ENCODE results near the gene ZNF646. TPM values are rescaled to one million over a fixed set of nuclear protein-coding genes. Genes with fewer than 3 reads are reported as not detected.

ZNF646 gene, protein sequence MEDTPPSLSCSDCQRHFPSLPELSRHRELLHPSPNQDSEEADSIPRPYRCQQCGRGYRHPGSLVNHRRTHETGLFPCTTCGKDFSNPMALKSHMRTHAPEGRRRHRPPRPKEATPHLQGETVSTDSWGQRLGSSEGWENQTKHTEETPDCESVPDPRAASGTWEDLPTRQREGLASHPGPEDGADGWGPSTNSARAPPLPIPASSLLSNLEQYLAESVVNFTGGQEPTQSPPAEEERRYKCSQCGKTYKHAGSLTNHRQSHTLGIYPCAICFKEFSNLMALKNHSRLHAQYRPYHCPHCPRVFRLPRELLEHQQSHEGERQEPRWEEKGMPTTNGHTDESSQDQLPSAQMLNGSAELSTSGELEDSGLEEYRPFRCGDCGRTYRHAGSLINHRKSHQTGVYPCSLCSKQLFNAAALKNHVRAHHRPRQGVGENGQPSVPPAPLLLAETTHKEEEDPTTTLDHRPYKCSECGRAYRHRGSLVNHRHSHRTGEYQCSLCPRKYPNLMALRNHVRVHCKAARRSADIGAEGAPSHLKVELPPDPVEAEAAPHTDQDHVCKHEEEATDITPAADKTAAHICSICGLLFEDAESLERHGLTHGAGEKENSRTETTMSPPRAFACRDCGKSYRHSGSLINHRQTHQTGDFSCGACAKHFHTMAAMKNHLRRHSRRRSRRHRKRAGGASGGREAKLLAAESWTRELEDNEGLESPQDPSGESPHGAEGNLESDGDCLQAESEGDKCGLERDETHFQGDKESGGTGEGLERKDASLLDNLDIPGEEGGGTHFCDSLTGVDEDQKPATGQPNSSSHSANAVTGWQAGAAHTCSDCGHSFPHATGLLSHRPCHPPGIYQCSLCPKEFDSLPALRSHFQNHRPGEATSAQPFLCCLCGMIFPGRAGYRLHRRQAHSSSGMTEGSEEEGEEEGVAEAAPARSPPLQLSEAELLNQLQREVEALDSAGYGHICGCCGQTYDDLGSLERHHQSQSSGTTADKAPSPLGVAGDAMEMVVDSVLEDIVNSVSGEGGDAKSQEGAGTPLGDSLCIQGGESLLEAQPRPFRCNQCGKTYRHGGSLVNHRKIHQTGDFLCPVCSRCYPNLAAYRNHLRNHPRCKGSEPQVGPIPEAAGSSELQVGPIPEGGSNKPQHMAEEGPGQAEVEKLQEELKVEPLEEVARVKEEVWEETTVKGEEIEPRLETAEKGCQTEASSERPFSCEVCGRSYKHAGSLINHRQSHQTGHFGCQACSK (N-terminal part only)
- total RNA-seq = 10 to 100 TPM; 23.0 to 24.1 TPM

DNA sequence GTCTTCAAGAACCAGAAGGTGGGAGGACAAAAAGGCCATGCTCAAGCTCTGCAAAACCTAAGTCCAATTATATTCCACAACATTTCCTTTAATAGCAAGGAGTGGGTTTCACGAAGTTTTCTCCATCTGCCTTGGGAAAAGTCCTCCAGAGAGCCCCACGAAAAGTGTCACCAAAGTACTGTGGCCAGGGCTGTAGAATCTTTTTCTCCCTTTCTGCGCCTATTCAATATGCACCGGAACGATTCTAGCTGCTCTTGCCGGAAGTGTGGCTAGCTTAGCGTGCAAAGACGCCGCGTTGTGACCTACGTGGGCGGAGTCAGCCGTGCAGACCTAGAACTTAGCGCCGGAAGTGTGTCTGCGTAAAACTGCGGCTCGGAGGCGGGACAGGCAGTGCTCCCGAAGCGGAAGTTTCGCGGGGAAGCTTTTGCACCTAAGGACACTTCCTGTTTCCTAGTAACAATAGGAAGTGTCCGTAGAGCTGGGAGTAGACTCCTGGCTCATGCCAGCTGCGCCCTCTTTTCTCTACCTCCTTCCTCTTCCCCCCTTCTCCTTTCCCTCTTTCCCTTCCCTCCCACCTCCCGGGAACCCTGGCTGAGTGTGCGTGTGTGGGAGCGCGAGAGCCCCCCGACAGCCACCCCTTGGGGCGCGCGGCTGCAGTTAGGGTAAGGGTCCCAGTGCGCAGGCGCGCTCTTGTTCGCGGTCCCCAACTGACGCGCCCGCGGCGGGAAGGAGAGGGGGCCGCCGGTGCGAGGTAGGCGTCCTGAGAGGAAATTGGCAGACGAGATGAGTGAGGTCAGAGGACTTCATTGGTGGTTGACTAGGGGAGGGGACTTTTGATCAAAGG, at the start of gene ZNF646, which contains the start of gene ZNF668:
Gene ZNF646, plus strand, starts transcription at position 453 of the 844 bp plus-strand sequence. CDS start 1,903 bp downstream, outside the sequence.
Gene ZNF668, minus strand, starts transcription at position 271 of the 844 bp plus-strand sequence. CDS start 9,781 bp downstream, outside the sequence.
- H3K4me1 Mint-ChIP-seq (ENCODE audit: low read depth) = peaks cover 40% of the 10 kb centered on the region
- peak within 1 kb of the TSS; percentile 93 for H3K27ac Mint-ChIP-seq
- no peaks in the 10 kb centered on the region for H3K9me3 Mint-ChIP-seq
- H3K4me3 Mint-ChIP-seq = peak within 1 kb of the TSS; percentile 90 to 100
- no peaks in the 10 kb centered on the region for H3K27me3 Mint-ChIP-seq (ENCODE audit: low read depth)
- peaks cover 2 to 8% of the 10 kb centered on the region in 2 donors for H3K36me3 Mint-ChIP-seq (ENCODE audit: insufficient read depth in 2 of 2)
- DNase-seq (peak; percentile 97 to 99), ATAC-seq (replicated peaks in 1 of 2) (peak; percentile 82 to 83)

DNA sequence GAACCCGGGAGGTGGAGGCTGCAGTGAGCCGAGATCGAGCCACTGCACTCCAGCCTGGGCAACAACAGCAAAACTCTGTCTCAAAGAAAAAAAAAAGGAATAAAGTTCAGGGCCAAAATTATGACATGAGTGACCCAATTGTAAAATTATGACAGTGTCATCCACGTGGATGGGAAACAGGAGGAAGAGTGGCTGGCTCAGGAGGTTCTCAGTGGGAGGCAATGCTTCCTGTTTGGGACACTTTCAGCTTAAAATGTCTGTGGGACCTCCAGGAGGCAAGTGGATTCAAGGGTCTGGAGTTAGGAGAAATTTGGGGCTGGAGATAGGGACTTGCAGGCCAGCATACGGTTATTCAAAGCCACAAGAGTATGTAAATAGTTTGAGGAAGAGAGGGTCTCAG, 48.9 kb upstream of the ZNF646 start:
- Mint-ChIP-seq H3K4me3 (no peak overlapping the region), H3K9me3 (no peaks in the 10 kb centered on the region), H3K27me3 (ENCODE audit: low read depth) (no peaks in the 10 kb centered on the region), H3K4me1 (ENCODE audit: low read depth) (no peaks in the 10 kb centered on the region), H3K27ac (no peak overlapping the region), H3K36me3 (ENCODE audit: insufficient read depth in 2 of 2) (no peaks in the 10 kb centered on the region)
- ATAC-seq (replicated peaks in 1 of 2) = no peak
- DNase-seq = no peak

DNA sequence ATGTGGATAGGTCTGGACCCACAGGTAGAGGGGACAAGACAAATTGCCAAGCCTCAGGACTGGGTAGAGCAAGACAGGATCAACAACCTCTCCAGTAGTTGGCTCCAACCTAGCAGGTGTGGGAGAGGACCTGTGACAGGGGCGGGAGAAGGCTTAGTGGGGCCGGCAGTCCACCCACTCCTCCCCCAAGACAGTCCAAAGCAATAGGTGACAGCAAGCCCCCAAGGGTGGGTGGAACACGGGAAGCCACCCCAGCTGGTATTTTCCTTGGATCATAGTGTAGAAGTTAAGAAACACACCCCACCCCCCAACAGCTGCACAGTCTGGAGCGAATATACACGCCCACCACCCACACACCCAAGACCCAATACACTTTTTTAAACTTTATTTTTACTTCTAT, 45.0 kb upstream of the ZNF646 start:
- ATAC-seq (replicated peaks in 1 of 2) (no peak), DNase-seq (no peak)
- Mint-ChIP-seq H3K27me3 (ENCODE audit: low read depth) (no peaks in the 10 kb centered on the region), H3K27ac (no peak overlapping the region), H3K9me3 (no peaks in the 10 kb centered on the region), H3K36me3 (ENCODE audit: insufficient read depth in 2 of 2) (peaks cover 2 to 3% of the 10 kb centered on the region in 2 donors), H3K4me1 (ENCODE audit: low read depth) (peaks cover 21% of the 10 kb centered on the region), H3K4me3 (no peak overlapping the region)

DNA sequence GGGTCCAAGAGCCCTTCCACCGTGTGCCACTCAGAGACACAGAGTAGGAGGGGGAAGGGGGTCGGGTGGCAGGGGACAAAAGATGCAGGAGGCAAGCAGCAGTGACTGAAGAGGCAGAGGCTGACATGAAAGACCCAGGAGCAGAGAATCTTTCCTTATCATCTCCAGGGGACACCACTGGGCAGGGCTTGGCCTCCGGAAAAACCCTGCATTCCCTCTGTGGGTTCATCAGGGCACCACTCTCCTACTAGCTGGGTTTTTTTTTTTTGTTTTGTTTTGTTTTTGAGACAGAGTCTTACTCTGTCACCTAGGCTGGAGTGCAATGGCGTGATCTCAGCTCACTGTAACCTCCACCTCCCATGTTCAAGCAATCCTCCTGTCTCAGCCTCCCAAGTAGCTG, 42.9 kb upstream of the ZNF646 start:
- H3K4me1 Mint-ChIP-seq (ENCODE audit: low read depth) = peaks cover 31% of the 10 kb centered on the region
- DNase-seq (no peak), ATAC-seq (replicated peaks in 1 of 2) (no peak)
- no peaks in the 10 kb centered on the region for H3K9me3 Mint-ChIP-seq
- peaks cover 3 to 8% of the 10 kb centered on the region in 2 donors for H3K36me3 Mint-ChIP-seq (ENCODE audit: insufficient read depth in 2 of 2)
- H3K27me3 Mint-ChIP-seq (ENCODE audit: low read depth) = no peaks in the 10 kb centered on the region
- no peak overlapping the region for H3K4me3 Mint-ChIP-seq
- no peak overlapping the region for H3K27ac Mint-ChIP-seq

DNA sequence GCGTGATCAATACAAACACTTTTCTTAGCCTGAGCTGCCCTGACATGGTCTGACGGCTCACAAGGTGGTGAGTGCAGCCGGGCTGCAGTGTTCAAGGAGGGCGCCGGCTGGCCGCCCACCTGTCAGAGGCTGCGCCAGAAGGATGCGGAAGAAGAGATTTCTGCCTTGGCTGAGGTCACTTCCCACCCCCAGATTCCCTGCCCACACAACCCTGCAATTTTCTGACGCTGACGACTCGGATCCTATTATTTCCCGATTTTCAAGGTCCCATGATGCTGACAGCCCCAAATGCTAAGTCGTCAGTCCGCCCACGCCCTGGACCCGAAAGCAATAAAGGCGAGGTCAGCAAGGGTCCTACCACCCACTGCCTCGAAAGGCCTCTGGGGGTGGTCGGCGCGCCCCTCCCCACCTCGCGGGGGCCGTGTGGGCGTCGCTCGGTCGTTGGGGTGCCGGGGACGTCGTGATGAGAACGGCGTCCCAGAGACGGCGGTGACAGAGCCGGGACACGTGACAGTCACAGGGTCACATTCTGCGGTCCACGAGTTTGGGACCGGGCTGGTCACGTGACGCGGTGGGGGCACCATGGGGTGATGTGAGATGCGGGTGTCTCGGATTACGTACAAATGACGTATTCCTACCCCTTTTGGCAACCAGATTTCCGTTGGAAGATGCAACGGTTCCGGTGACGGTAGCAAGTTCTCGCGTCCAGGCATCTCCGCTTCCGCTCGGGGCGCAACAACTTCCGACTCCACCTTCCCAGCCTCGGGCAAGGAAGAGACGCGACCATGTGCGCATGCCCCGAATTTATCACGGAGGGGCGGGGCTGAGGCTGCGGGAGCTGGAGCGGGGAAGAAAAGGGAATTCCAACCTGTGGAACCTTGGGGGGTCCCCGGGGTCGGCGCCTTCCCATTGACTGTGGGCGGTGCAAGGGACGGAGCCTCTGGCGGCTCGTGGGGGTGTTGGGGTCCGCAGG, 41.2 kb upstream of the ZNF646 start, which contains the start of gene STX4:
Gene STX4, plus strand, starts transcription at position 823 of the 973 bp plus-strand sequence. CDS start 248 bp downstream, outside the sequence.
- DNase-seq (peak; percentile 96 to 97), ATAC-seq (replicated peaks in 1 of 2) (peak; percentile 86 to 88)
- H3K27ac Mint-ChIP-seq = peak within 1 kb of the TSS; percentile 77
- H3K36me3 Mint-ChIP-seq (ENCODE audit: insufficient read depth in 2 of 2) = peaks cover 3 to 12% of the 10 kb centered on the region in 2 donors
- H3K4me1 Mint-ChIP-seq (ENCODE audit: low read depth) = peaks cover 33% of the 10 kb centered on the region
- no peaks in the 10 kb centered on the region for H3K9me3 Mint-ChIP-seq
- H3K4me3 Mint-ChIP-seq = peak within 1 kb of the TSS; percentile 83 to 98
- no peaks in the 10 kb centered on the region for H3K27me3 Mint-ChIP-seq (ENCODE audit: low read depth)

DNA sequence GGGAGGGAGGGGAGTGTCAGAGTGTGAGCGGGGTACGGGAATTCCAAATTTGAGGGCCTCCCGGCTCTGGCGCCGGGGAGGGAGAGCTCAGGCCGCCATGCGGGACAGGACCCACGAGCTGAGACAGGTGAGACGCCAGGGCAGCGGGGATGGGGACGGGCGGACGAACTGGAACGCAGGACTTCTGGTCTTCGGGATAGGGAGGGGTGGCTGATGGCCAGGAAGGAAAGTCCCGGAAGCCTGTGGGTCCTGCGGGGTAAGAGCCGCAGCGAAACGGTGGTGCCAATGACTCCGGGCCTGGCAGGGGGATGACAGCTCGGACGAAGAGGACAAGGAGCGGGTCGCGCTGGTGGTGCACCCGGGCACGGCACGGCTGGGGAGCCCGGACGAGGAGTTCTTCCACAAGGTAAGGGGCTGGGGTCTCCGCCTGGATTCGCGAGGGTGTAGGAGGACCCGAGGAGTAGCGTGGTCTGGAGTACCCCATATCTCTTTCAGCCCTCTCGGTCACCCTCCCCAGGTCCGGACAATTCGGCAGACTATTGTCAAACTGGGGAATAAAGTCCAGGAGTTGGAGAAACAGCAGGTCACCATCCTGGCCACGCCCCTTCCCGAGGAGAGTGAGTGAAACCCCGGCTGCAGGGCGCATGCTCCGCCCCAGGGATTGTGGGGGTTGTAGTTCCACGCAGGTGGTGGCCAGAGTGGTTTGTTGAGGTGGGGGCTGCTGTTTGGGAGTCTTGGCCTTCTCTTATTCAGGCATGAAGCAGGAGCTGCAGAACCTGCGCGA, 40.3 kb upstream of the ZNF646 start:
- Mint-ChIP-seq H3K9me3 (no peaks in the 10 kb centered on the region), H3K4me1 (ENCODE audit: low read depth) (peaks cover 33% of the 10 kb centered on the region), H3K4me3 (peak overlapping the region; percentile 83 to 98), H3K27ac (peak overlapping the region; percentile 53), H3K27me3 (ENCODE audit: low read depth) (no peaks in the 10 kb centered on the region), H3K36me3 (ENCODE audit: insufficient read depth in 2 of 2) (peaks cover 3 to 12% of the 10 kb centered on the region in 2 donors)
- ATAC-seq (replicated peaks in 1 of 2) = peak; percentile 42 to 47
- DNase-seq = peak; percentile 89 to 90

DNA sequence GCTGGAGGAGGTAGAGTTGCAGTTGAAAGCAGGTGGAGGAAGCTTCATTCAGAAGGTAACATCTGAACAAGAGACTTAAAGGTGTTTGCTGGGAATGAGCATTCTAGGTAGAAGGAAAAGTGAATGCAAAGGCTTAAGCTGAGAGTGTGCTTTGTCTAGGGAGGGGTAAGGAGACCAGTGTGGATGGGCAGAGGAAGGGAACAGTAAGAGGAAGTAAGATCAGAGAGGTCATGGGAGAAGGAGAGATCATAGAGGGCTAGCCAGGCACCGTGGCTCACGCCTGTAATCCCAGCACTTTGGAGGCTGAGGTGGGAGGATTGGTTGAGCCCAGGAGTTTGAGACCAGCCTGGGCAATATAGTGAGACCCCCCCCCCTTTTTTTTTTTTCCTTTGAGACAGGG, 37.5 kb upstream of the ZNF646 start:
- no peak overlapping the region for H3K4me3 Mint-ChIP-seq
- H3K9me3 Mint-ChIP-seq = no peaks in the 10 kb centered on the region
- no peak overlapping the region for H3K27ac Mint-ChIP-seq
- ATAC-seq (replicated peaks in 1 of 2) (no peak), DNase-seq (no peak)
- no peaks in the 10 kb centered on the region for H3K27me3 Mint-ChIP-seq (ENCODE audit: low read depth)
- H3K4me1 Mint-ChIP-seq (ENCODE audit: low read depth) = peaks cover 27% of the 10 kb centered on the region
- H3K36me3 Mint-ChIP-seq (ENCODE audit: insufficient read depth in 2 of 2) = peaks cover 3 to 12% of the 10 kb centered on the region in 2 donors

DNA sequence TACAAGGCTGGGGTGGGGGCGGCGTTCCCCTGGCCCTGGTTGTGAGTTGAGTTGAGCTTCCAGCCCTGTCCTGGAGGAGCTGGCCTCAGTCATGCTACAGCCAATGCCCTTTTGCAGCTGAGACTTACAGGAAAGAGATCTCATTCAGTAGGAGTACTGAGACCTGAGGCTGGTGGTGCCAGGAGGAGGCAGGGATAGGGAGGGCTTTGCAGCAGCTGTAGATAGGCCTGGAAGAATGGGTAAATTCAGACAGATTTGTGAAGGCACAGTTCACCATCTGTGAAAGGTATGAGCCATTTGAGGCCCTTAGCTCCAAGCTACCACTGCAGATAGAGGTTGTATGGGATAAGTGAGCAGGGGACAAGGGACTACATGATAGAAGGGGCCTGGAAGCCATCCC, 35.2 kb upstream of the ZNF646 start:
- Mint-ChIP-seq H3K36me3 (ENCODE audit: insufficient read depth in 2 of 2) (peaks cover 0 to 9% of the 10 kb centered on the region in 2 donors), H3K27ac (no peak overlapping the region)

DNA sequence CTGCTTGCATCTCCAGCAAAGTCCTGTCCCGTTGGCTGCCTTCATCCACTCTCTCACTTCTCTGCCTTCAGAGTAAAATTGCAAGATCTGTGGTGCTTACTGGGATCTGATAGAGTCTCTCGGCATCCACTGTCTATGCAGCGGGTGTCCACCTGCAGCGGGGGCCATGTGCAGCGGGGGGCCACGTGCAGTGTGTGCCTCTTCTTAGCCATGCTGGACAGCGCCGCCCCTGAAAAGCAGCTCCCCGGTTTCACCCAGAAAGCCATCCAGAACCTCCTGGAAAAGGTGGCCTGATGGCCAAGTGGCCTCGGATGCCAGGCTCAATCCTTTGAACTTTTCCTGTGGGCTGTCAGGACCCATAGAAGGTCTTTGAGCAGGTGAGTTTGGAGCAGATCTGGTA, 31.4 kb upstream of the ZNF646 start:
- Mint-ChIP-seq H3K9me3 (peaks cover 0 to 2% of the 10 kb centered on the region in 2 donors), H3K4me1 (ENCODE audit: low read depth) (no peaks in the 10 kb centered on the region)

More for the DNA sequence above, 35.2 kb upstream of the ZNF646 start:
- ATAC-seq (replicated peaks in 1 of 2) = no peak
- H3K4me3 Mint-ChIP-seq = no peak overlapping the region
- no peak for DNase-seq
- H3K4me1 Mint-ChIP-seq (ENCODE audit: low read depth) = peaks cover 15% of the 10 kb centered on the region
- H3K9me3 Mint-ChIP-seq = no peaks in the 10 kb centered on the region
- no peaks in the 10 kb centered on the region for H3K27me3 Mint-ChIP-seq (ENCODE audit: low read depth)

DNA sequence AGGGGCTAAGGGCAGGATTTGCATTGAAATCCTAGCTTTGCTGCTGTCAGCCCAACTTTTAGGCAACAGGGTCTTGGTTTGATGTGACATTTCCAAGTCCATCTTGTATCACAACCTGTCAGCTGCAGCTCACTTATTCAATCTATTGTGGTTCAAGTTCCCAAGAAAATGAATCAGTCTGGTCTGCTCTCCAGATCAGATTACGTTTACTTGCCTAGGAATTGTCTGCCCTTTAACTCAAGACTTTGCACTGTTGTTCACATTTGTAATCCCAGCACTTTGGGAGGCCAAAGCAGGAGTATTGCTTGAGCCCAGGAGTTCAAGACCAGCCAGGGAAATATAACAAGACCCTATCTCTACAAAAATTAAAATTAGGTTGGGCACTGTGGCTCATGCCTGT, 30.9 kb upstream of the ZNF646 start:
- H3K27ac Mint-ChIP-seq = no peak overlapping the region
- ATAC-seq (replicated peaks in 1 of 2) (no peak), DNase-seq (no peak)
- peaks cover 0 to 2% of the 10 kb centered on the region in 2 donors for H3K9me3 Mint-ChIP-seq
- H3K4me1 Mint-ChIP-seq (ENCODE audit: low read depth) = no peaks in the 10 kb centered on the region
- no peaks in the 10 kb centered on the region for H3K27me3 Mint-ChIP-seq (ENCODE audit: low read depth)
- no peaks in the 10 kb centered on the region for H3K36me3 Mint-ChIP-seq (ENCODE audit: insufficient read depth in 2 of 2)
- H3K4me3 Mint-ChIP-seq = no peak overlapping the region

More for the DNA sequence above, 31.4 kb upstream of the ZNF646 start:
- H3K27me3 Mint-ChIP-seq (ENCODE audit: low read depth) = no peaks in the 10 kb centered on the region
- no peak overlapping the region for H3K4me3 Mint-ChIP-seq
- no peak for DNase-seq
- no peak overlapping the region for H3K27ac Mint-ChIP-seq
- ATAC-seq (replicated peaks in 1 of 2) = no peak
- no peaks in the 10 kb centered on the region for H3K36me3 Mint-ChIP-seq (ENCODE audit: insufficient read depth in 2 of 2)

Measured in activated T-cell treated with anti-CD3 and anti-CD28 coated beads, Interleukin-2, amount 50 U/mL, for 72 hours (primary cell).